T-helper 1 cell (primary cell): Measurements from ENCODE around the gene PMM2.
A peak's percentile ranks its signal among the peaks of the same experiment; 100 is the strongest.
"Not testable (repeated sequence)": the region's sequence is repeated elsewhere in the genome, so short reads cannot be mapped to it uniquely, and the experiment has no call there.

Source experiments
- DNase-seq, 5 donors: peaks; one replicate each; pipeline ENCODE4 v3.0.0-alpha.2; 2012 to 2020
- total RNA-seq, 4 donors: gene quantifications; one replicate each; lab custom pipeline; 2026; lab: John Stamatoyannopoulos, UW

The PMM2 gene
- 28.0 to 68.6 (median 53.3) reads per million in 4 donors for total RNA-seq

GRCh38 chr16:8797364-8798173 is at the start of gene PMM2, which contains the start of gene TMEM186:
PMM2 (plus strand) TSS chr16:8797839; CDS start chr16:8797883, 44 bp downstream.
TMEM186 (minus strand) TSS chr16:8797639; CDS start chr16:8797614, 25 bp downstream.
- DNase-seq: peak; percentile 91 to 97 (median 94)

- not testable (repeated sequence) for DNase-seq
Measured at GRCh38 chr16:8748944-8749343, 48.7 kb upstream of the PMM2 start.

GRCh38 chr16:8751481-8752311 is 45.9 kb upstream of the PMM2 start:
- no peak for DNase-seq

GRCh38 chr16:8752706-8753105 is 44.9 kb upstream of the PMM2 start:
- no peak for DNase-seq

GRCh38 chr16:8753416-8754054 is 44.1 kb upstream of the PMM2 start:
- no peak for DNase-seq

GRCh38 chr16:8756755-8757154 is 40.9 kb upstream of the PMM2 start:
- no peak for DNase-seq

- no peak for DNase-seq
Measured at GRCh38 chr16:8758022-8758421, 39.6 kb upstream of the PMM2 start.

- no peak for DNase-seq
Measured at GRCh38 chr16:8760021-8760420, 37.6 kb upstream of the PMM2 start.

GRCh38 chr16:8761078-8761477 is 36.6 kb upstream of the PMM2 start:
- DNase-seq: no peak

GRCh38 chr16:8762254-8762653 is 35.4 kb upstream of the PMM2 start:
- DNase-seq: no peak

GRCh38 chr16:8763083-8763482 is 34.6 kb upstream of the PMM2 start:
- DNase-seq: no peak

- no peak for DNase-seq
Measured at GRCh38 chr16:8763899-8764298, 33.7 kb upstream of the PMM2 start.

- DNase-seq: no peak
Measured at GRCh38 chr16:8764525-8765250, 33.0 kb upstream of the PMM2 start.

GRCh38 chr16:8767176-8767575 is 30.5 kb upstream of the PMM2 start:
- DNase-seq: no peak

GRCh38 chr16:8768283-8768682 is 29.4 kb upstream of the PMM2 start:
- DNase-seq: no peak

- DNase-seq: no peak
Measured at GRCh38 chr16:8768692-8769091, 28.9 kb upstream of the PMM2 start.

- no peak for DNase-seq
Measured at GRCh38 chr16:8773537-8773936, 24.1 kb upstream of the PMM2 start.

- DNase-seq: no peak
Measured at GRCh38 chr16:8774208-8774607, 23.4 kb upstream of the PMM2 start.

- DNase-seq: no peak
Measured at GRCh38 chr16:8775359-8775758, 22.3 kb upstream of the PMM2 start.

- DNase-seq: no peak
Measured at GRCh38 chr16:8776129-8776584, 21.5 kb upstream of the PMM2 start.

GRCh38 chr16:8777217-8777616 is 20.4 kb upstream of the PMM2 start:
- no peak for DNase-seq

GRCh38 chr16:8781797-8782196 is 15.8 kb upstream of the PMM2 start:
- DNase-seq: no peak
